HG03108 (cell line): Measurements from ENCODE around the gene PHACTR1.

Source experiments
- ATAC-seq: cut with Tn5 transposase; IDR thresholded peaks from one replicate; pipeline ENCODE4 v1.9.1; 2021; ENCODE audit warnings: moderate library complexity; ENCODE audit not compliant: unreplicated experiment

The PHACTR1 gene

GRCh38 chr6:12844284-12845223, 128.0 kb downstream of the PHACTR1 start:
- no peak for ATAC-seq

- ATAC-seq: no peak
Measured at GRCh38 chr6:12845224-12846004, 128.8 kb downstream of the PHACTR1 start.

DNA sequence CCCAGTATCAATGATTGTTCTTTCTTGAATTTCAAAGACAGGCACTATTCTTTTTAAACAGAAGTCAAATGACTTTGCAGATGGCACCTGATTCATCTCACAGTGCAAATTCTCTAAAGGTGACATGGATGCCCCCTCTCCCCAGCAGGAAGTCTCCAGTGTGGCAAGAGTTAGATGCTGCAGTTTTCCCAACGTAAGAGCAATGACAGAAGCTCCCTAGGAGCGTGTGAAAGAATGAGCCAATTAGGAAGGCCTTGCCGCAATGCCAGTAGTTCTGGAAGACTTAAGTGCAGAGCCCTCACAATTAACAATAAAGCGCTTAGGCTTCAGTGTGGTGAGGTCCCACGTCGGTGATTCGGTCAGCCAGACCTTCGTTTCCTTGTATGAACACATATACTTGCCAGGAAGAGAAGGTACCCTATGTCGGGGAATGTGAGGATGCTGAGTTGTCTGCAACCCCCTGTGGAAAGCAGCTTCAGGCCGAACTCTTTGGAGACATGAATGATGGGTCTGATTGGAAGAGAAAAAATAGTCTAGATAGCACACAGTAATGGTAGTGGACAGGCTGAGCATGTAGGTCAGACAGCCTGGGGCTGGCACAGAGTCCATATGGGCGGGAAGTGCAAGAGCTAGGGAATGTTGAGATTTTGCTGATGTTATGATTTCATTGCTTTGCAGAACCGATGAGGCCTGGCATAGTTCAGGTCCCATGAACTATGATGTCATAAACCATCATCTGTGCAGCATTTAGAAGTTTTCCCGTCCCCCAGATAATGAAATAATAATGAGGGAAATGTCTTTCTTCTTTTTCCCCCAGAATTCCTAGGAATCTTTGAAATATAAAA, 132.6 kb downstream of the PHACTR1 start:
- no peak for ATAC-seq

GRCh38 chr6:12849809-12850198, 133.2 kb downstream of the PHACTR1 start:
- ATAC-seq: no peak

GRCh38 chr6:12851123-12851695, 134.6 kb downstream of the PHACTR1 start:
- no peak for ATAC-seq

- no peak for ATAC-seq
Measured at GRCh38 chr6:12861603-12862002, 145.0 kb downstream of the PHACTR1 start.

DNA sequence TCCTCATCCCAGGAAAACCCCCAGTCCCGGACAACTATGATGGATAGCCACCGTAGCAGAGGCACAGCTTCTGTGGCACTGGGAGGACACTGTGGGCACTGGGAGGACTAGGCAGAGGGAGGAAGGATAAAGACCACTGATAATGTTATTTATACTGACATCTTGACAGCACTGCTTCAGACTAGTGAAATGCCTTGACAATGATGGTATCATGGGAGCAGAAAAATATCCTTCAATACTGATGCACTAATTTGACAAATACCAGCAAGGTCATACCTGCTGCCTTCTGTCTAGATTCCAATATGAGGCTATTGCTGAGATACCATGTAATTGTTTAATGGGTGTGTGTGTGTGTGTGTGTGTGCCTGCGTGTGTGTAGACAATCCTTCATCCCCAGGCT, 148.6 kb downstream of the PHACTR1 start:
- no peak for ATAC-seq

DNA sequence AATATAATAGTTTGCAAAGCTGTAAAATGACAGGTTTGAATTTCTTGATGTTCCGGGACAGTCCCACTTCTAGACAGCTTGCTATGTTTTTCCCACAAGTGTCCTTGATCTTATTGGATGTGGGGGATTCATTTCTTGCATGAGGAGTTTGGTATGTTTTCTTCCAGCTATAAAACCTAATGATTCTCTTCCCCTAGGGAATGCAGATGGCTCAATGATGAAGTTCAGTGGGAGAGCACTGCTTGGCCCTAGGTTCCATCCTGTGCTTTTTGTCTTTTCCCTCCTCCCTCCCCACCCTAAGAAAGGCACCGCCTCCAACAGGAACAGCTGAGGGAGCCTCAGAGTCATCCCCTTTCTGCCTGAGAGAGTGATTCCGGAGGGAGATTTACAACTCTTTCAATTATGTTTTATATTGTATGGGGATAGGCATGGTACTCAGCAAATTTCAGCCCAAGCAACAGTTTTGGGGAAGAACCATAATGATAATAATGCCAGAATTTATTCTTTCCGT, 149.2 kb downstream of the PHACTR1 start:
- no peak for ATAC-seq

DNA sequence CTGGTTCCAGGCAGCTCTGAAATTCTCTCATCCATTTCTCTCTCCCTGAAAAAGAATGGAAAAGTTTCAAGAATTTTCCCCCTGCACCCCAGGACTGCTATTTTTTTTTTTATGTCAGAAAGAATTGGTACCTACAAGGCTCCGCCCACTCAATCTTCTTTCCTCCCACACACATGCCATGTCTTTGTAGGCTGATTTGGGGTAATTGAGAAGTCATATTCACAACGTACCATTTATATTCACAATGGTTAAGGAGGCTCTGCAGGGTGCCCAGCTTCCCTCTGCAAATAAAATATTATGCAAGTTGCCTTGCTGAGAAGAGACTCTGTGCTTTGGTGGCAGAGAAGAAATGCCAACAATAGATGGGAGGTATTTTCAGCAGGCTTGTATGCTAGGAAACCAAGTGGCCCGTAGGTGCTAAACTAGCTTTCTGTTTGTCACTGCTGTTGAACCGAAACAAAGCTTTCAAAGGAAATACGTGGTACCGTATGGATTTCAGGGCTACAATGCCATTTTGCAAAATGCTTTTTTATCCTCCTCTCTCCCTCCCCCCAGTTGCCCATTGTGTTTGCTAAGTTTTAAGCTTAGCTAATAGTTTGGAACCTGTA, 150.0 kb downstream of the PHACTR1 start:
- ATAC-seq: no peak

GRCh38 chr6:12869816-12870432, 153.4 kb downstream of the PHACTR1 start:
- ATAC-seq: no peak

- no peak for ATAC-seq
Measured at GRCh38 chr6:12873691-12874090, 157.1 kb downstream of the PHACTR1 start.

DNA sequence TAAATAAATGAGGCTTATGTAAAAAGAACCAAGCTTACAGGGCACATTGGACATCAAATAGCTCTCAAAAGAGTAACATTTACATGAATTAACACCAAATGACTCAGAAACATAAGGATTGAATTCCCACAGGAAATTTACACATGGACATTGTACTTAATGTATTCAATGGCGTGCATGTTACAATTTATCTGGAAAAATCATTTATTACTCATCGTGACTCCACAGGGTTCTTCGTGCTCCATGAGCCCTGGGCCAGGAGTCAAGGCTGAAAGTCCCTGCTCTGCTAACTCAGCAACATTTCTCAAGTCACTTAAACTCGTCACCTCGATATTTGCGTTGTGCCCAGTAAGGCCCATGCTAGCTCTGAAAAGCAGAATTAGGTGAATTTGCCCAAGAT, 158.5 kb downstream of the PHACTR1 start:
- no peak for ATAC-seq

DNA sequence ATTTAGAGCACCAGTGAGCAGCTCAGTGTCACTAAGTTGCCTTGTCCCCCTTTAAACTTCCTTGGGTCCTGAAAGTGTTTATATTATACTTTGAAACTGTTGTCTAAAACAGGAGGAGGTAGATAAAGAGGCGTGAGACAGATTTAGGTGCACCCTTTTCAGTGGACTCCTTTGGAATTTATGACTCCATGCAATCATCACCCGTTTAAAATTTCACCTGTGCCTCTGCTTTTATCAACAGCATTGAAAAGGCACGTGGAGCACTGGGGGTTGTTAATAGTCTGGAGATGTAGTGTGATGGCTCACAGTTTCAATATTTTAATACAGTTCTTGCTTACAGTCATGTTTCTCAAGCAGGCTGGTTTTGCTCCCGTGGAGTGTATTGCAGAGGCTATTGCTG, 162.2 kb downstream of the PHACTR1 start:
- ATAC-seq: no peak

DNA sequence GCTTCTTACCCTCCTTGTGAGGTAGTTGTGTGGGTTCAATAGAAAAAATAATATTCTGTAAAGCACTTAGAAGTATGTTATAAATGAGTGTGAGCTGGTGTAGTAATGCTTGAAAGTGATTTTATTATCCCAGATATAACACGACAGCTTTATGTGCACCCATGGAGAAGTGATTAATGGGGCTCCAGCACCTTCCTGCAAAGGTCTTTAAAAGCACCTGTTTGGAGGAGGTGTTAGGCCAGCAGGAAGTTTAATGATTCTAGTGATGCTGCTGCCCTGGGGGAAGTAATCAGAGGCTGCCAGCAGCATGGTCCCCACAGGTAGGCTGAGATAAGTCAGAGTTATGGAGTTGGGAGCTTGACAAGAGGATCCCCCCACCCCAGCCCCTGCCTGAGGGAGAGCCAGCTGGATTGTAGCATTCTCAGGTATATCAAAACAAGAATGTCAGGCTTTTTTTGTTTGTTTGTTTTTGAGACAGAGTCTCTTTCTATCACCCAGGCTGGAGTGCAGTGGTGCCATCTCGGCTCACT, 166.3 kb downstream of the PHACTR1 start:
- ATAC-seq: no peak

DNA sequence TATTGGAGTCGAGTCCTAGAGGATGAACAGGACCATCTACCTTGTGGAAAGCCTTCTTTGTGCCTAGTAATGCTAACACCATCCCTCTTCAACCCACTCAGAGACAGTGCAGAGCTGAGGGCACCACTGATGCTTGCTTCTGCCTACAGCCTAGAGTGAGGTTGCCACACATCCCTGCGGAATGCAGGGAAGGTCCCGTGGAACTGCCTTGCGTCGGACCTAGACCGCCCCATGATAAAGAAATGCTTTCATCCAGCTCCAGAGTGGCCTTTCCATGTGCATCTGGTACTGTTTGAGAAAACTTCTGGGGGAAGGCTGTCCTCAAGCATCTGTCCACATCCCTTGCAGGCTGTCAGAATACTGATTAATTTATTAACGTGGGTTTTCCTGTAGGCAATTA, 168.4 kb downstream of the PHACTR1 start:
- ATAC-seq: no peak

DNA sequence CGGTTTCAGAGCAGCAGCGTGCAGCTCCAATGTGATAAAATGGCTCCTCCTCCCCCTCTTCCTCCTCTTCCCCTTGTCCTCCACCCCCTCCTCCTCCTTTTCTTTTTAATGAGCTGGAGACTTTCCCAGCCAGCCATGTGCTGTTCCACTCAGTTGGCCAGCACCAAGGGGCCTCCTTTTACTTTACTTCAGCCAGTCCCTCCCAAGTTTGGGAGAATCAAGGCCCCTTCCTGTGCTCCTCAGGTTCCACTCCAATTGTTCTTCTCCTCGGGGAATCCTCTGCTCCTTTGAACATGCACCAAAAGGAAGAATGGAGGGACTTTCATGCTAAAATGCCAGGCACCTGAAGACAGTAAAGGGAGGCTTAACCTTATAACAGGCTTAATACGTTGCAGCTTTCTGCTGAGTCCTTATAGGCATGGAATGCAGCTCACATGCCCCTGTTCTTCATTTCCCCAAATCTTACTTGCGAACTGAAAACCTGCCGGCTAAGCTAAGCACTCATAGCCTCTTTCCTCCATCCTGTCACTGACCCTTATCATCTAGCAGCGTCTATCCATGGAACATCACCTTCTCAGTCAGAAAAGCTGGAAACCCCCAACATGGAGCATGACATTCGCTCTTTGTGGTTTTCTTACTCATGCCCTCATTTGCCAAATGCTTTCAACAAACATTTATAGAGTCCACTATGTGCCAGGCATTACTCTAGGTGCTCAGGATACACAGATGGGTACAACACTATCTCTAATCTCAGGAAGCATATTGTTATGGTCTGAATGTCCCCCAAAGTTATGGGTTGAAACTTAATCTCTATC, 170.6 kb downstream of the PHACTR1 start:
- ATAC-seq: no peak

DNA sequence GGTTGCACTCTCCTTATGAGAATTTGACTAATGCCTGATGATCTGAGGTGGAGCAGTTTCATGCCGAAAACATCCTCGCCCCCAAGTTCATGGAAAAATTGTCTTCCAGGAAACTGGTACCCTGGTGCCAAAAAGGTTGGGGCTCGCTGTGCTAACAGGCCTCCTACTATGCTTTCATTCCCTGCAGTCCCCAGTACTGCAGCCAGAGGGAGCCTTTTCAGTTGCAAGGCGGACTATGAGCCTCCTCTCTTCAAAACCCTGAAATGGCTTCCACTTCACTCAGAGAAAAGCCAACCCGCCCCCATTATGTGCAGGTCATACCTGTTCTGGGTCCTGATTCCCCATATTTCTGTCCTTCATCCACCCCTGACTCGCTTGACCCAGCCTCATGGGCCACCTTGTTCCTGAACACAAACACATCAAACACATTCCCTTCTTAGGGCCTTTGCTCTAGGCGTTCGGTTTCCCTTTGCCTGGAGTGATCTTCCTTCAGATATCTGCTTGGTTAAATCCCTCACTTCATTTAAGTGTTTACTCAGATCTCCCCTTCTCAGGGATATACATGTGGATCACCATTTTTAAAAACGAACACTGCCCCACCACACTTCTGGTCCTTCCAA, 173.7 kb downstream of the PHACTR1 start:
- no peak for ATAC-seq

DNA sequence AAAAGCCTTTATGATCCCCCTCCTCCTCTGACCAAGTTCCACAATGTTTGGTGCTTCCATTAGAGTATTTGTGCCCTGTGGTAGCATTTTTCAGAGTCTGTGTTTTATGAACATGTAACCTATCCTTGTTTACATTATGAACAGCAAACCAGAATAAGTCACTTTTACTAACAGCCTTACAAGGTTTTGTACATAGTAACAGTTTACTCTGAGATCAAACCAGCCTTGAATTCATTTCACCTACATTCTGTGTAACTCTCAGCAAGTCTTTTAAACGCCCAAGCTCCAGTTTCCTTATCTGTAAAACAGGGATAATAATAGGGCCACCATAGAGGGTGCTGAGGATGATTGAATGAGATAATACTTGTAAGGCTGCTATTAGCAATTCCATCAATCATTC, 175.0 kb downstream of the PHACTR1 start:
- no peak for ATAC-seq
